Endometrial microvascular endothelial cells (primary cell): Measurements from ENCODE around the gene SIRPB1. TPM values are rescaled to one million over a fixed set of nuclear protein-coding genes. Genes with fewer than 3 reads are reported as not detected.
"Not testable (repeated sequence)": the region's sequence is repeated elsewhere in the genome, so short reads cannot be mapped to it uniquely, and the experiment has no call there.

ENCODE experiments used
- in situ Hi-C: cut with HindIII; loops from 2 replicates; pipeline ENCODE4 v1.10.0; 2017; ENCODE audit warnings: low sequenced_read_pairs, low pct_unique_long_range_greater_than_20kb; ENCODE audit errors: inconsistent ontology term
- total RNA-seq: library from RNA; depleted of rRNA; stranded (reverse); fragments of >200 nt; gene quantifications from one replicate; pipeline ENCODE4 v1.2.3, GENCODE V29; 2015; ENCODE audit errors: inconsistent ontology term

SIRPB1 gene
- total RNA-seq, 1 donor from 2014 or later = 0.93 TPM

DNA sequence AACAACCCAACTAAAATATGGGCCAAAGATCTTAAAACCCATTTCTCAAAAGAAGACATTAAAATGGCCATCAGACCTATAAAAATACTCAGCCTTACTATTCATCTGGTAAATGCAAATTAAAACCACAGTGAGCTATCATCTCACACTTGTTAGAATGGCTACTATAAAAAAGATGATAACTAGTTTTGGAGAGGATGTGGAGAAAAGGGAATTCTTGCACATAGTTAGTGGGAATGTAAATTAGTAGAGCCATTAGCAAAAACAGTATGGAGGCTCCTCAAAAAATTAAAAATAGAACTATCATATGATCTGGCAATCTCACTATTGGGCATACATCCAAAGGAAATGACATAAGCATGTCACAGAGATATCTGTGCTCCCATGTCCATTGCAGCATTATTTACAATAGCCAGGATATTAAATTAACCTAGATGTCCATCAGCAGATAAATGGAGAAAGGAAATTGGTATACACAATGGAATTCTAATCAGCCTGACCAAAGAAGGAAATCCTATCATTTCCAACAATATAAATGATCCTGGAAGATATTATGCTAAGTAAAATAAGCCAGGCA is 2.9 kb downstream of the SIRPB1 start:
- in situ Hi-C loops = no loop called here

DNA sequence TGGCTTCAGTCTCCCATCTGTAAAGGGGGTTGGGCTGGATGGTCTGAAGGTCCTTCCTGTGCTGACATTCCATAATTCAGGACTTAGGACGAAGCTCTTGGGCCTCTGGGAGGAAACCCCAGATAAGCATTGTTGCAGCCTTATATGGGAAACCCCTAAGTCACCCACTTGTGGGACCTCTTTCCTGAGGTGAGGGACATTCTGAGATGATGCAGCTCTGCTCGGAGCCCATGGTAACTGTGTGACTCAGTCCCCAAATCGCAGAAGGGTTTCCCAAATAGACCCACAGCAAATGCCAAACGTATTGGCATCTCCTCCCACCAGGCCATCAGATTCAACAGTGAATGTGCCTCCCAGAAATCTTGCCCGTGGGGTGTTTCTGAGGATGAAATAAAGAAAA is 9.4 kb downstream of the SIRPB1 start:
- in situ Hi-C loops = not testable (repeated sequence)

- in situ Hi-C loops = not testable (repeated sequence)
Measured at GRCh38 chr20:1608678-1609347, 11.0 kb downstream of the SIRPB1 start.

GRCh38 chr20:1600736-1601135 is 19.1 kb downstream of the SIRPB1 start:
- in situ Hi-C loops = no loop called here

DNA sequence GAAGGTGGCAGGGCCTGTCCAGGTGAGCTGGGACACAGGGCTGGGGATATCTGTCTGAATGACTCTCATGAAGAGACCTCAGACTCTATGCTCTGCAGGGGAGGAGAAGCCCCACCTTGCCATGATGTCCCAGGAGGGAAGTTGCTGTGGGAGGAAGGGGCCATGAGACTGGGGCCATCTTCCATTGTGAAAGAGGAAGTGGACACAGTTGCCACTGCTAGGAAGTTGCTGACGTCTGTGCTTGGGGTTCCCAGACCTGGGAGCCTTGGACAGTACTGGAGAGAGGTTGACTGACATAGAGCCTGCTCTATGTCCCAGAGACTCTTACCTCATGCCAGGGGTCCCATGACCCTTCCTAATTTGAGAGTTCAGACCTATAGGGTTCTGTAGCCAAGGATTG is 24.5 kb downstream of the SIRPB1 start:
- in situ Hi-C loops = no loop called here

DNA sequence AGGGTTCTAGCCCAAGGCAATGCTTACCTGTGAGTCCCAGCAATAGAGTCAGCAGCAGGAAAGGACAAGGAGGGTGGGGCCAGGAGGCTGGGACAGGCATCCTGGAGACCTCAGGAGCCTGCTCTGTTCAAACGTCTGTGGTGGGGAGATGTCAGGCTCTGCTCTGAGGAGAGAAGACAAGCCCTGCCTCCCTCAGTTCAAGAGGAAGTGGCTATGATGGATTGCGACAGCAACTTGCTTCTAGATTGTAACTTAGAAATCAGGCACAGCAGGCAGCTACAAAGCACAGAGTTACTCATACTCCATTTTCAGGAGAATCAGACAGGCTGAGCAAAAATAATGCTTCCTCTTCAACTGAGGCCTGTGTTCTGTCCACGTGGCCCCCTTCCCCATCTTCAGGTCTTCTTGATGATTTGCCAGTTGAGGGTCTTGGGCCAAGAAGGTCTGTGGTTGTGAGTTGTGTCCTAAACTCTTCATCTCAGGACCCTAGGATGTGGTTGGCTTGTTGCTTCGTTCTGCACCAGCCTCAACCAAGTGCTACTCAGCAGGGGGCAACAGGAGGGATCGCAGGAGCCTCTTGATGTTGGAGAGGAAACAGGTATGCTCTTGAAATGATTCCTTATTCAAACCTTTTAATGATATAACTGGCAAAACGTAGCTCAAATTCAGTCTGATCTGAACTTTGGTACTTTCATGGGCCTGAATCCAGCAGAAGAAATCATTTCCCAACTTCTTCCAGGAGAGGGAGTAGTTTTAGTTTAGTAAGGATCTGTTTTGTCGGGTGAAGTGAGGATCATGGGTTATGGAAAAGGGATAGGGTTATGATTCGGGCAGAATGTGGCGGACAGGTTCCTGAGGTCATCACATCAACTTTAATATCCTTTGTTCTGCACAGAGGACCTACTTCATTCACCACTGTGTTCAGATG is 31.0 kb downstream of the SIRPB1 start:
- in situ Hi-C loops = no loop called here

DNA sequence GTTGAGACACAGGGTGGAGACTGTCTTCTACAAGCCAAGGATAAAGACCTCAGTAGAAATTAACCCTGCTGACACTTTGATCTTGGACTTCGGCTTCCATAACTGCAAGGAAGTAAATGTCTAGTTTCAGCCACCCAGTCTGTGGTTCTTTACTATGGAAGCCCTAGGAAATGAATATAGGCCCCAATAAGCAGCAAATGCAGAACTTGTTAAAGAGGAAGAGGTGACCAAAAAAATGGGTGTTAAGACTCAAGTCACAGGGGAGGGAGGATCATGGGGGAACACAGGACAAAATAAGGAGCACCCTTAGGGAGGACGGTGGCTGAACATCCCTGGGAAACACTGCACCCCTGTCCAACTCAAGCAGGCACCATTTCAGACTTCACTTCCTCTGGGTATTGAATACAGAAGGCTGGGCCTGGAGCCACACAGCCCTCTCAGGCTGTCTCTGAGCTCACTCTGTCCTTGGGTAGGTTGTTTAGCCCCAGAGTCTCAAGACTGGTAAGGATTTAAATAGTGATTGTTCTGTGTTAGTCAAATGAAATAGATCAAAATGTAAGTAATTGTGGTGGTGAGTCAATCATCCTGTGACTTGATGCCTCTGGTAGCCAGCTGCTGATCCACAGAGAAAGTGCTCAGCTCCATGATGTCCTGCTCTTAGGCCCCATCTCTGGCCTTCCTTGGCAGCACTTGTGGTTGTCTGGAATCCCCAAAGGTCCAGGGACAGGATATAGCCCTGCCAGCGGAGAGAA is 31.9 kb downstream of the SIRPB1 start:
- in situ Hi-C loops = no loop called here

- in situ Hi-C loops = no loop called here
Measured at GRCh38 chr20:1579488-1579887, 40.3 kb downstream of the SIRPB1 start.

- in situ Hi-C loops = no loop called here
Measured at GRCh38 chr20:1577906-1578305, 41.9 kb downstream of the SIRPB1 start.

- in situ Hi-C loops = not testable (repeated sequence)
Measured at GRCh38 chr20:1577313-1577712, 42.5 kb downstream of the SIRPB1 start.

- in situ Hi-C loops = no loop called here
Measured at GRCh38 chr20:1576641-1577040, 43.2 kb downstream of the SIRPB1 start.

- in situ Hi-C loops = not testable (repeated sequence)
Measured at GRCh38 chr20:1576003-1576402, 43.8 kb downstream of the SIRPB1 start.

GRCh38 chr20:1571583-1571982 is 48.2 kb downstream of the SIRPB1 start:
- in situ Hi-C loops = not testable (repeated sequence)

Other genes with a start within 250 kb of the SIRPB1 start
- 511 TPM for gene FKBP1A, start 227.0 kb downstream of the SIRPB1 start, total RNA-seq
- 54.2 TPM for gene NSFL1C, start 153.2 kb downstream of the SIRPB1 start, total RNA-seq
- 0.19 TPM for gene SIRPB2, start 128.6 kb downstream of the SIRPB1 start, total RNA-seq
- not detected for gene SIRPD, start 62.3 kb downstream of the SIRPB1 start, total RNA-seq
- not detected for gene SIRPG, start 37.8 kb upstream of the SIRPB1 start, total RNA-seq